Ishikawa (cell line): ENCODE data around the gene GSTT4.

Experiments
- CEBPB ChIP-seq: IDR thresholded peaks from 2 replicates; pipeline ENCODE4 v1.6.1; 2012
- CREB1 ChIP-seq: IDR thresholded peaks from 2 replicates; pipeline ENCODE4 v1.6.1; 2012; ENCODE audit warnings: low read depth
- EGR1 ChIP-seq: IDR thresholded peaks from 2 replicates; pipeline ENCODE4 v1.6.1; 2012
- EP300 ChIP-seq: IDR thresholded peaks from 2 replicates; pipeline ENCODE4 v1.6.1; 2012; ENCODE audit warnings: borderline replicate concordance
- FOXM1 ChIP-seq: IDR thresholded peaks from 2 replicates; pipeline ENCODE4 v1.6.1; 2012; ENCODE audit warnings: low read depth, borderline replicate concordance
- MAX ChIP-seq: IDR thresholded peaks from 2 replicates; pipeline ENCODE4 v1.6.1; 2012
- NFIC ChIP-seq: IDR thresholded peaks from 2 replicates; pipeline ENCODE4 v1.6.1; 2012
- RAD21 ChIP-seq: IDR thresholded peaks from 2 replicates; pipeline ENCODE4 v1.6.1; 2012; ENCODE audit warnings: low read depth
- REST ChIP-seq: IDR thresholded peaks from 2 replicates; pipeline ENCODE4 v1.6.1; 2012; ENCODE audit warnings: low read depth, mild to moderate bottlenecking
- TAF1 ChIP-seq: IDR thresholded peaks from 2 replicates; pipeline ENCODE4 v1.6.1; 2012; ENCODE audit warnings: low read depth, mild to moderate bottlenecking
- TCF12 ChIP-seq: IDR thresholded peaks from 2 replicates; pipeline ENCODE4 v1.6.1; 2012; ENCODE audit warnings: low read depth
- TEAD4 ChIP-seq: IDR thresholded peaks from 2 replicates; pipeline ENCODE4 v1.6.1; 2012
- USF1 ChIP-seq: IDR thresholded peaks from 2 replicates; pipeline ENCODE4 v1.6.1; 2012
- YY1 ChIP-seq: IDR thresholded peaks from 2 replicates; pipeline ENCODE4 v1.6.1; 2012; ENCODE audit warnings: low read depth
- ZBTB7A ChIP-seq: IDR thresholded peaks from 2 replicates; pipeline ENCODE4 v1.6.1; 2012; ENCODE audit warnings: low read depth

The GSTT4 gene

GRCh38 chr22:24007253-24008021, 2.2 kb upstream of the GSTT4 start:
- TF ChIP-seq NFIC: no peak
- TF ChIP-seq ZBTB7A: no peak
- no peak for TF ChIP-seq RAD21
- TF ChIP-seq EGR1: no peak
- no peak for TF ChIP-seq CREB1
- TF ChIP-seq FOXM1: no peak
- no peak for TF ChIP-seq REST
- no peak for TF ChIP-seq TAF1
- no peak for TF ChIP-seq TEAD4
- TF ChIP-seq CEBPB: no peak
- TF ChIP-seq EP300: no peak
- TF ChIP-seq MAX: no peak
- no peak for TF ChIP-seq YY1

GRCh38 chr22:24006914-24007214, 1.6 kb upstream of the GSTT4 start:
- no peak for TF ChIP-seq EGR1
- no peak for TF ChIP-seq ZBTB7A
- no peak for TF ChIP-seq NFIC
- no peak for TF ChIP-seq REST
- no peak for TF ChIP-seq CEBPB
- TF ChIP-seq MAX: no peak
- TF ChIP-seq USF1: no peak
- no peak for TF ChIP-seq CREB1
- no peak for TF ChIP-seq TCF12
- TF ChIP-seq YY1: no peak
- no peak for TF ChIP-seq TEAD4
- no peak for TF ChIP-seq FOXM1
- TF ChIP-seq TAF1: no peak
- TF ChIP-seq RAD21: no peak
- no peak for TF ChIP-seq EP300

- TF ChIP-seq CREB1 (no peak), NFIC (no peak), REST (no peak), YY1 (no peak), TCF12 (no peak), MAX (no peak), TEAD4 (no peak), FOXM1 (no peak), ZBTB7A (no peak), USF1 (no peak), CEBPB (no peak), EP300 (no peak), TAF1 (no peak), EGR1 (no peak), RAD21 (no peak)
Observed at GRCh38 chr22:24006207-24006913, 1.1 kb upstream of the GSTT4 start.

DNA sequence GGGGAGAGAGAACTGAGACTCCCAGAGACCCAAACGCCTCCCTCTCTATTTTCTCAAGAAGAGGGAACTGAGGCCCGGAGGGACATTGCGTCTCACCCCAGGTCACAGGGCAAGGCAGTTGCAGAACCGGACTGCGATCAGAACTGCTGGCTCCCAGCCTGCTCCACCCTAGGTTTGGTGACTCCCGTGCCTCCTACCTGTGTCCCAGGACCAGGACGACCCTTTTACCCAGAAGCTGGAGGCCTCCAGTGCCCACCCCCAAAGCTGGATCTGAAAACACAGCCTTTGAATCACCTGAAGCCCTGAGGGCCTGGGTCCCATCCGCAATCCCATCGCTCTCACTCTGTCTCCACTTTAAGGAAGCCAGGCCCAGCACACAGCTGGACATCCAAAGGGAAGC, 1.4 kb downstream of the GSTT4 start:
- TF ChIP-seq TEAD4 (no peak), CEBPB (no peak), EGR1 (no peak), TAF1 (no peak), NFIC (no peak), RAD21 (no peak), MAX (no peak), REST (no peak), EP300 (no peak), CREB1 (no peak), TCF12 (no peak), ZBTB7A (no peak), USF1 (no peak)
